ENCODE measurements around the gene IL32.

The IL32 gene

DNA sequence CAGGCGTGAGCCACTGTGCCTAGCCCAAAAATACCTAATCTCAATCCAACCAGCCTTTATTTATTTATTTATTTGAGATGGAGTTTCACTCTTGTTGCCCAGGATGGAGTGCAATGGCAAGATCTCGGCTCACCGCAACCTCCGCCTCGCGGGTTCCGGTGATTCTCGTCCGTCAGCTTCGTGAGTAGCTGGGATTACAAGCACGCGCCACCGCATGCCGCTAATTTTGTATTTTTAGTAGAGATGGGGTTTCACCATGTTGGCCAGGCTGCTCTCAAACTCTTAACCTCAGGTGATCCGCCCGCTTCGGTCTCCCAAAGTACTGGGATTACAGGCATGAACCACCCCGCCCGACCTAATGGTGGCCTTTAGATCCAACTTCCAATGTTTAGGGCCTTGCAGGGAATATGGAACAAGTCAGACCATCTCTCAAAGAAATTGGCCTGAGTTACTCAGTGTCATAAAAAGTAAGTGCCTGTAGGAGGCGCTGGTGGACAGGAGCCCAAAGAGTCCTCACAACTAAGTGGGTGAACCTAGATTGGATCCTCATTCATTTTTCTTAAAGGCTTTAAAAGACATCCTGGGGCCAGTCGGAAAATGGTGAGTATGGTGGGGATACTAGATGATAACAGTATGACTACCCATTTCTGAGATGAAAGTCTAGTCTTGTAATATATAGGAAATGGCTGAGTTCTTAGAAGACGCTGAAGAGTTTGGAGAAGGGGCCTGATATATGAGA lies 29.0 kb downstream of the IL32 start:
- DNase-seq = no peak

DNA sequence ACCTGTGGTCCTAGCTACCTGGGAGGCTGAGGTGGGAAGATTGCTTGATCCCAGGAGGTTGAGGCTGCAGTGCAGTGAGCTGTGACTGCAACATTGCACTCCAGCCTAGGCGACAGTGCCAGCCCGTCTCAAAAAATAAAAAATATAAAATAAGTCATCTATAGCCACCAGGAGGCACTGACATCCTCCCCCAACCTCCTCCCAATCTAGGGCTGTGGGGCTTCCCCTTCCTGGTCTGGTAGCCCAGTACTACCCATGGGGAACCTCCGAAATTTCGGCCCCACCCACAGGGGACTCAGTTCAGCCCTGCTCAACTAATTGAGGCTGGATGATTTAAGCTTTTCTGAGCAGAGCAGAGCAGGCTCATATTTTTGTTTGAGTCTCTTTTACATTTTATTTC lies 30.4 kb downstream of the IL32 start:
- DNase-seq = no peak

DNA sequence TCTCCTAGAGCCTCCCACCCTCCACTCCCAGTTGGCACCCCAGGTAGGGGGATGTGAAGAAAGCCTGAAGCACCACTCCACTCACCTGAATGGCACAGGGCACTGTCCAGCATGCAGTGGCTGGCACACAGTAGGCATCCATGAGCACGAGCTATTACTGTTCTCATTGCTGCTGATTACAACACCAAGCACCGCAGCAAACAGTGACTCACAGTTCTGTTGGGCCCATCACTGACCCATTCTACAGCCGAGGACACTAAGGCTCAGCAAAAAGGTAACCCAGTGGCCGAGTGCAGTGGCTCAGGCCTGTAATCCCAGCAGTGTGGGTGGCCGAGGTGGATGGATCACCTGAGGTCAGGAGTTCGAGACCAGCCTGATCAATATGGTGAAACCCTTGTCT lies 30.9 kb downstream of the IL32 start:
- DNase-seq = no peak

- no peak for DNase-seq
Measured at GRCh38 chr16:3097266-3097665, 31.8 kb downstream of the IL32 start.

GRCh38 chr16:3098459-3099394 lies 33.3 kb downstream of the IL32 start, which contains the start of gene ZSCAN10:
Gene ZSCAN10, minus strand, starts transcription at chr16:3099294. Its CDS starts 6,357 bp downstream, at chr16:3092937.
- DNase-seq = no peak

- DNase-seq = no peak
Measured at GRCh38 chr16:3099395-3099731, 33.9 kb downstream of the IL32 start.

- DNase-seq = peak; percentile 89
Measured at GRCh38 chr16:3099732-3100499, 34.5 kb downstream of the IL32 start.

DNA sequence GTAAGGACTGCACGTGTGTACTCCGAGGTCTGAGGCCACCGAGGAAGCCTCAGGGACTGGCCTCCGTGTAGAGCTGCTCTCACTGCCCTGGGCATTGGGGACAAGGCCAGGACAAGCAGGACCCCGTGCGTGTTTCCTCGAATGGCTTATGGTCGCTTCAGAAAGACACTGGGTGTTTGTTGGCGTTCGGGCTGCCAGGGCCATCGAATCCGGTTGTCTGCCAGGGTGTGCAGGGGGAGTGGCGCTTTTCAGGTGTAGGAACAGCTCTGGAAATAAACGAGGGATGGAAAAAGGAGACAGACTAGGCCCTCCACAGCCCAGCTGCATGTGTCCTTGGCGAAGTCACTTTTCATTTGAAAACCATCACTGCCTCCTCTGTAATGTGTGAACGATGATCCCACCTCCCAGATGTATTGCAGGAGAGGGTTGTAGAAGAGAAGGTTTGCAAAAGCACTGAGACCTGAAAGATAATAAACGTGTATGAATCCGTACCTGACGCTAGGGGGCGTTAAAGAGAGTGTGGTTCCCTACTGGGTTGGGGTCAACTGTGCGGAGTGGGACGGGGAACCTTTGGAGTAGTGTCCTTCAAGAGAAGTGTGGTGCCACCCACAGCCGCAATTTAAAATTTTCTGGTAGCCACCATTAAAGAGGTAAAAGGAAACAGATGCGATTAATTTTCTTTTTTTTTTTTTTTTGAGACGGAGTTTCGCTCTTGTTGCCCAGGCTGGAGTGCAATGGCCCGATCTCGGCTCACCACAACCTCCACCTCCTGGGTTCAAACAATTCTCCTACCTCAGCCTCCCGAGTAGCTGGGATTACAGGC lies 35.8 kb downstream of the IL32 start:
- DNase-seq = peak; percentile 38

DNA sequence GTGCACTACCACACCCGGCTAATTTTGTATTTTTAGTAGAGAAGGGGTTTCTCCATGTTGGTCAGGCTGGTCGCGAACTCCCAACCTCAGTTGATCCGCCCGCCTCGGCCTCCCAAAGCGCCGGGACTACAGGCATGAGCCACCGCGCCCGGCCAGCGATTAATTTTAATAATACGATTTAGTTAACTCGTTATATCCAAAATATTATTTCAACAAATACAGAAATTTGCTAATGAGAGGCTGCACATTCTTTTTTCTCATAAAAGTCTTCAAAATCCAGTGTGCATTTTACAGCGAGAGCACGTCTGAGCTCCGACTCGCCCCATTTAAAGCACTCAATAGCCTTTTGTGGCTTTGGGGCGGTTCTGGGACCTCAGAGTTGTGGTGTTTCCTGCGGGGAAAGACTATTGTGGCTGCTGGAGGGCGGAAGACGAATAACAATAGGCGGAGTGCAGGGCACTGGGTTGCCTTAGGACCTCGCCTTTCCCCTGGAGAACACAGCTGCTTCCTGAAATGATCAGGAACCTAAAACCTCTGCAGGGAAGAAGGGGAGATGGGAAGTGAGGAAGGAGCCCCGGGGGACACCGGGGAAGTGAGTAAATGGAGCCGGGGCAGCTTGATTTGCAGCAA lies 36.5 kb downstream of the IL32 start:
- DNase-seq = no peak

GRCh38 chr16:3106205-3106928 lies 40.9 kb downstream of the IL32 start:
- DNase-seq = peak; percentile 81

- DNase-seq = no peak
Measured at GRCh38 chr16:3112058-3112880, 46.8 kb downstream of the IL32 start, which contains the start of gene ZNF205. Gene ZNF205, plus strand, starts transcription at chr16:3112586. Its CDS starts 845 bp downstream, at chr16:3113431.

- no peak for DNase-seq
Measured at GRCh38 chr16:3112881-3113574, 47.6 kb downstream of the IL32 start.

DNA sequence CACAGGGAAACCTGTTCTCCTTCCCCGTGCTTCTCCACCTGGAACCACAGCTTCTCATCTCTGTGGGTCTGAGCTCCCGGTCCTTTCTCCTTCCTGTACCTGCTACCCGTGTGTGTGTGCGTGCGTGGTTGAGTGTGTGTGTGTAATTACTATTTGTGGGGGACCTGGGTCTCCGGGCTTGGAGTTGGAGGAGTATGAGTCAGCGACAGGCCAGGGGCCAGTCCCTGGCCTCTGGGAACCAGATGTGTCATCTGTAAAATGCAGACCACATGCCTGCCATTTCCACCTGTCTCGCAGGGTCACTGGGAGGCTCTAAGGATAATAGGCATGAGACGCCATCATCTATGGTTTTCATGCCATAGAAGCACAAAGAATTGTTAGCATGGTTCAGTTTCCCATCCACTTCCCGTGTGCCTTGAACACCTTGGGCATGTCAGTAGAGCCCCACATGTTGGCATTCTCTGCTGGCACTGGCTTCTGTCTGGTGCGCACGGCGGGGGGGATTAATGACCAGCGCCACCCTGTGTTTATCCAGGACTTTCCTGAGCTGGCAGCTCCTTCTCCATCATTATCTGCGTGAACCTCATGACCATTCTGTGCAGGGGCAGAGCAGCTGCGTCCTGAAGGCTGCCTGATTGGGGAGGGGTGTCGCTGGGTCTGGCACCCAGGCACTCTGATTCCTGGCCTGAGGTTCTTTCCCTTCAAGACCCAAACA lies 48.5 kb downstream of the IL32 start:
- DNase-seq = no peak

- no peak for DNase-seq
Measured at GRCh38 chr16:3115003-3115402, 49.6 kb downstream of the IL32 start.

DNA sequence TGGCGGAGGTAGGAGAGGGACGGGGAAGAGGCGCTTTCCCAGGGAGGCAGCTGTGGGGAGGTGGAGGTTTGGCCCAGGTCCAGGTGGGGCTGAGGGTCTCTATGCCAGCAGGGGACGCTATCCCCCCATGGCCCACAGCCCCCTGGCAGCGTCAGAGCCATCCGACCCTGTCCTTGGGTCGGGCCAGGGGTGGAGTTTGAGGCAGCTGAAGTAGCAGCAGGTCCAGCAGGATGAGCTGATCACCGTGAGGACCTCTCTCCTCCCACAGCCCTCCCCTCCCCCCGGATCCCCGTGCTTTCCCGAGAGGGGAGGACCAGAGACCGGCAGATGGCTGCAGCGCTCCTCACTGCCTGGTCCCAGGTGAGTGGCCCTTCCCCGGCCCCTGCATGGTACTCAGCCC lies 50.1 kb downstream of the IL32 start:
- DNase-seq = no peak

DNA sequence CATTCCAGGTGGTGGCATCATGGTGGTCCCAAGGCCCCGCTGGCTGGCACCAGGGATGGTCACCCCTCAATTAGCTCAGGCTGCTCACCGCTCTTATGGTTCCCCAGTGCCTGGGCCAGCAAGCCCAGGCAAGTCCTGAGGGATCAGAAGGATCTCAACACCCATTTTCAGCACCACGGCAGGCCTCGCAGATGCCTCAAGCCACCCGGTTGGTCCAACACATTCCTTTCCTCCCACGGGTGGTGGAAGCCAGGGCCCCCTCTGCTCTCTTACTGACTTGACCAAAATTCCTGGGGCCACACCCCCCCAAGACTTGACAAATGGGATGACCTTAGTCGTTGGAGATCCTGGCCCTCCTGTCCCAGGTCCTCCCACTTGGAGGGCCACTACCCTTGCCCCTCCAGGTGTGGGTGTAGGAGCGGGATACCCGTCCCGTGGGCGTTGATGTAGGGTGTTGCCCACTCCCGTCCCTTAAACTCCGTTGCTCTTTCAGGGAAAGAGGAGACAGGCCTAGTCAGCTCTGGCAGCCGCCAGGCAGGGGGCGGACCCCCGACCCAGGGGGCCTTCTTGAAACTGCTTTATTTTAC lies 52.9 kb downstream of the IL32 start:
- DNase-seq = no peak

- no peak for DNase-seq
Measured at GRCh38 chr16:3118846-3119245, 53.4 kb downstream of the IL32 start.
